SW480 (cell line): ENCODE data around the gene GRWD1.

Source experiments
- DNase-seq: peaks from one replicate; pipeline ENCODE4 v3.0.0-alpha.2; 2016; ENCODE audit warnings: low spot score

The GRWD1 gene

GRCh38 chr19:48497728-48498594 is 52.2 kb downstream of the GRWD1 start:
- DNase-seq, result no peak

GRCh38 chr19:48498595-48499311 is 53.0 kb downstream of the GRWD1 start:
- DNase-seq, result no peak

- no peak for DNase-seq
Observed at GRCh38 chr19:48499316-48500090, 53.7 kb downstream of the GRWD1 start.

GRCh38 chr19:48500830-48501493 is 55.2 kb downstream of the GRWD1 start:
- no peak for DNase-seq

- peak; percentile 99 for DNase-seq
Observed at GRCh38 chr19:48501494-48502349, 55.9 kb downstream of the GRWD1 start.

GRCh38 chr19:48502350-48503018 is 56.7 kb downstream of the GRWD1 start:
- DNase-seq, result no peak

- peak; percentile 76 for DNase-seq
Observed at GRCh38 chr19:48506138-48506733, 60.5 kb downstream of the GRWD1 start.
